MCF 10A (cell line): ENCODE measurements around the gene CCR5AS.

Experiments used
- BruUV-seq: library from RNA; stranded (reverse); fragments of 400-500 nt; replicated peaks from 2 replicates; lab custom pipeline; 2021; lab: Mats Ljungman, UMichigan
- CTCF ChIA-PET: fragments of 300-600 bp; sonication (Branson Sonifier 250); formaldehyde crosslinking; extraction: SDS; loops from one replicate; lab custom pipeline; 2021; ENCODE audit warnings: antibody characterized with exemption, inconsistent platforms; lab: Yijun Ruan, JAX
- POLR2A ChIA-PET: fragments of 300-600, 350-650 bp; sonication (Branson Sonifier 250); formaldehyde crosslinking; extraction: SDS; loops from one replicate; lab custom pipeline; 2020; ENCODE audit warnings: antibody characterized with exemption, inconsistent platforms; lab: Yijun Ruan, JAX
- DNase-seq: peaks from one replicate; pipeline ENCODE4 v3.0.0-alpha.2; 2018; ENCODE audit not compliant: unreplicated experiment
- H3K27ac Mint-ChIP-seq: one replicate; pipeline ENCODE4 v1.8.0; 2022; ENCODE audit warnings: mild to moderate bottlenecking, low read depth, mixed read lengths; ENCODE audit not compliant: unreplicated experiment
- H3K27me3 Mint-ChIP-seq: one replicate; pipeline ENCODE4 v1.8.0; 2022; ENCODE audit warnings: mixed read lengths; ENCODE audit not compliant: insufficient read depth, unreplicated experiment
- H3K36me3 Mint-ChIP-seq: one replicate; pipeline ENCODE4 v1.8.0; 2022; ENCODE audit warnings: mild to moderate bottlenecking, moderate library complexity, mixed read lengths; ENCODE audit not compliant: insufficient read depth, unreplicated experiment
- H3K4me1 Mint-ChIP-seq: one replicate; pipeline ENCODE4 v1.8.0; 2022; ENCODE audit warnings: mixed read lengths; ENCODE audit not compliant: insufficient read depth, unreplicated experiment
- H3K4me3 Mint-ChIP-seq: one replicate; pipeline ENCODE4 v1.8.0; 2022; ENCODE audit warnings: mild to moderate bottlenecking, moderate library complexity, mixed read lengths; ENCODE audit not compliant: unreplicated experiment
- H3K9me3 Mint-ChIP-seq: one replicate; pipeline ENCODE4 v1.8.0; 2022; ENCODE audit warnings: mixed read lengths; ENCODE audit not compliant: unreplicated experiment
- intact Hi-C: fragments of 100-400 bp; cut with micrococcal nuclease; formaldehyde crosslinking; loops from 2 replicates; pipeline ENCODE4 v1.14.1; 2022
- TF ChIP-seq, protein P1 (sequence below): fragments of 200-600 bp; IDR thresholded peaks from one replicate; pipeline ENCODE4 v1.8.0; 2022; ENCODE audit warnings: antibody characterized with exemption, mild to moderate bottlenecking; ENCODE audit not compliant: unreplicated experiment

Gene CCR5AS

DNA sequence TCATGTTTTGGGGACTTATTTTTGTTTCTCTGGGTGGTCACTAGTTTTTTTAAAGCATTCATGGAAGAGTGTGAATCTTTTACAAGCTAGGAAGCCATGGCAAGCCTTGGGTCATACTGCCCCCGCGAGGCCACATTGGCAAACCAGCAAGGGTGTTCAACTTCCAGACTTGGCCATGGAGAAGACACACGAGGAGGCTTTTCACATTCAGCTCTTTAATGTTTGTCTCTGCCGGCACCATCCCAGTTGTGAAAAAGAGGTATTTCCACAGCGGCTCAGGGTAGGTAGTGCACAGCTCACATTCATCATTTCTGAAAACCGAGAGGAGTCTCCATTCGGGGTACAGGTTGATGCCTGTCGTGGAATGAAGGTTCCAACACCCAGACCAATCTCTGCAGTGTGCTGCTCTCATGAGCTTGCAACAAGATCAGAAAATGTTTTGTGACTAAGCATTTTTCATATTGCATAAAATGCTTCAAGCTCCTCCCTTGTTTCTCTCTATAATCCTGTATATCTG, 28.4 kb downstream of the CCR5AS start:
- Mint-ChIP-seq H3K36me3 (no peaks in the 10 kb centered on the region), H3K27me3 (peaks cover 33% of the 10 kb centered on the region)

DNA sequence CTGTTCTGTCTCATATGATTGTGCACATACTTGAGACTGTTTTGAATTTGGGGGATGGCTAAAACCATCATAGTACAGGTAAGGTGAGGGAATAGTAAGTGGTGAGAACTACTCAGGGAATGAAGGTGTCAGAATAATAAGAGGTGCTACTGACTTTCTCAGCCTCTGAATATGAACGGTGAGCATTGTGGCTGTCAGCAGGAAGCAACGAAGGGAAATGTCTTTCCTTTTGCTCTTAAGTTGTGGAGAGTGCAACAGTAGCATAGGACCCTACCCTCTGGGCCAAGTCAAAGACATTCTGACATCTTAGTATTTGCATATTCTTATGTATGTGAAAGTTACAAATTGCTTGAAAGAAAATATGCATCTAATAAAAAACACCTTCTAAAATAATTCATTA, 31.1 kb downstream of the CCR5AS start:
- CTCF ChIA-PET = interaction anchor here (0.7 to 13.0 kb wide), 3 partner anchors 287 to 1225 kb away, joined by 3 to 202 read pairs (median 6); no protein-coding TSS in a partner anchor
- TF ChIP-seq, protein P1, sequence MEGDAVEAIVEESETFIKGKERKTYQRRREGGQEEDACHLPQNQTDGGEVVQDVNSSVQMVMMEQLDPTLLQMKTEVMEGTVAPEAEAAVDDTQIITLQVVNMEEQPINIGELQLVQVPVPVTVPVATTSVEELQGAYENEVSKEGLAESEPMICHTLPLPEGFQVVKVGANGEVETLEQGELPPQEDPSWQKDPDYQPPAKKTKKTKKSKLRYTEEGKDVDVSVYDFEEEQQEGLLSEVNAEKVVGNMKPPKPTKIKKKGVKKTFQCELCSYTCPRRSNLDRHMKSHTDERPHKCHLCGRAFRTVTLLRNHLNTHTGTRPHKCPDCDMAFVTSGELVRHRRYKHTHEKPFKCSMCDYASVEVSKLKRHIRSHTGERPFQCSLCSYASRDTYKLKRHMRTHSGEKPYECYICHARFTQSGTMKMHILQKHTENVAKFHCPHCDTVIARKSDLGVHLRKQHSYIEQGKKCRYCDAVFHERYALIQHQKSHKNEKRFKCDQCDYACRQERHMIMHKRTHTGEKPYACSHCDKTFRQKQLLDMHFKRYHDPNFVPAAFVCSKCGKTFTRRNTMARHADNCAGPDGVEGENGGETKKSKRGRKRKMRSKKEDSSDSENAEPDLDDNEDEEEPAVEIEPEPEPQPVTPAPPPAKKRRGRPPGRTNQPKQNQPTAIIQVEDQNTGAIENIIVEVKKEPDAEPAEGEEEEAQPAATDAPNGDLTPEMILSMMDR = no peak
- Mint-ChIP-seq H3K9me3 (no peaks in the 10 kb centered on the region), H3K27me3 (peaks cover 43% of the 10 kb centered on the region), H3K36me3 (no peaks in the 10 kb centered on the region), H3K27ac (no peak overlapping the region), H3K4me1 (peaks cover 11% of the 10 kb centered on the region), H3K4me3 (no peak overlapping the region)
- POLR2A ChIA-PET = no interaction called here
- BruUV-seq = no TSS peak
- DNase-seq = no peak
- intact Hi-C loops = loop anchor here (10.0 kb wide), 1 partner anchor 611 kb away; no protein-coding TSS in a partner anchor

More for the DNA sequence above, 28.4 kb downstream of the CCR5AS start:
- BruUV-seq = no TSS peak
- H3K4me3 Mint-ChIP-seq = no peak overlapping the region
- H3K9me3 Mint-ChIP-seq = no peaks in the 10 kb centered on the region
- TF ChIP-seq, protein P1 = peak; percentile 73
- DNase-seq = peak; percentile 73
- intact Hi-C loops = loop anchor here (2.0 to 10.0 kb wide), 3 partner anchors 44 to 614 kb away; no protein-coding TSS in a partner anchor
- H3K4me1 Mint-ChIP-seq = peaks cover 16% of the 10 kb centered on the region
- POLR2A ChIA-PET = interaction anchor here (0.5 to 1.8 kb wide), 7 partner anchors 8 to 440 kb away, joined by 3 to 6 read pairs (median 4); no protein-coding TSS in a partner anchor
- CTCF ChIA-PET = interaction anchor here (0.5 to 13.0 kb wide), 41 partner anchors 9 to 936 kb away, joined by 3 to 202 read pairs (median 4); partner anchors contain the start of gene CXCR6
- H3K27ac Mint-ChIP-seq = peak overlapping the region; percentile 4

DNA sequence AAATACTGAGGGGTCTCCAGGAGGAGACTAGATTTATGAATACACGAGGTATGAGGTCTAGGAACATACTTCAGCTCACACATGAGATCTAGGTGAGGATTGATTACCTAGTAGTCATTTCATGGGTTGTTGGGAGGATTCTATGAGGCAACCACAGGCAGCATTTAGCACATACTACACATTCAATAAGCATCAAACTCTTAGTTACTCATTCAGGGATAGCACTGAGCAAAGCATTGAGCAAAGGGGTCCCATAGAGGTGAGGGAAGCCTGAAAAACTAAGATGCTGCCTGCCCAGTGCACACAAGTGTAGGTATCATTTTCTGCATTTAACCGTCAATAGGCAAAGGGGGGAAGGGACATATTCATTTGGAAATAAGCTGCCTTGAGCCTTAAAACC, 31.6 kb downstream of the CCR5AS start:
- POLR2A ChIA-PET = interaction anchor here (0.6 kb wide), 1 partner anchor 11 kb away, joined by 3 read pairs; no protein-coding TSS in a partner anchor

DNA sequence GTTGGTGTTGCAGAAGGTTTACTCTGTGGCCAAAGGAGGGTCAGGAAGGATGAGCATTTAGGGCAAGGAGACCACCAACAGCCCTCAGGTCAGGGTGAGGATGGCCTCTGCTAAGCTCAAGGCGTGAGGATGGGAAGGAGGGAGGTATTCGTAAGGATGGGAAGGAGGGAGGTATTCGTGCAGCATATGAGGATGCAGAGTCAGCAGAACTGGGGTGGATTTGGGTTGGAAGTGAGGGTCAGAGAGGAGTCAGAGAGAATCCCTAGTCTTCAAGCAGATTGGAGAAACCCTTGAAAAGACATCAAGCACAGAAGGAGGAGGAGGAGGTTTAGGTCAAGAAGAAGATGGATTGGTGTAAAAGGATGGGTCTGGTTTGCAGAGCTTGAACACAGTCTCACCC, 32.1 kb downstream of the CCR5AS start:
- Mint-ChIP-seq H3K4me1 (peaks cover 6% of the 10 kb centered on the region), H3K9me3 (no peaks in the 10 kb centered on the region), H3K36me3 (no peaks in the 10 kb centered on the region), H3K4me3 (no peak overlapping the region), H3K27me3 (peaks cover 43% of the 10 kb centered on the region), H3K27ac (no peak overlapping the region)
- intact Hi-C loops = loop anchor here (5.0 to 10.0 kb wide), 2 partner anchors 82 to 610 kb away; no protein-coding TSS in a partner anchor
- CTCF ChIA-PET = interaction anchor here (0.5 to 13.0 kb wide), 7 partner anchors 21 to 294 kb away, joined by 3 to 202 read pairs (median 4); no protein-coding TSS in a partner anchor
- POLR2A ChIA-PET = interaction anchor here (0.6 kb wide), 1 partner anchor 12 kb away, joined by 3 read pairs; no protein-coding TSS in a partner anchor
- BruUV-seq = no TSS peak
- DNase-seq = no peak
- TF ChIP-seq, protein P1 = no peak

More for the DNA sequence above, 31.6 kb downstream of the CCR5AS start:
- Mint-ChIP-seq H3K27me3 (peaks cover 43% of the 10 kb centered on the region), H3K36me3 (no peaks in the 10 kb centered on the region), H3K9me3 (no peaks in the 10 kb centered on the region), H3K27ac (no peak overlapping the region), H3K4me3 (no peak overlapping the region), H3K4me1 (peaks cover 6% of the 10 kb centered on the region)
- DNase-seq = no peak
- CTCF ChIA-PET = interaction anchor here (0.7 to 13.0 kb wide), 5 partner anchors 96 to 295 kb away, joined by 3 to 202 read pairs (median 6); no protein-coding TSS in a partner anchor
- intact Hi-C loops = loop anchor here (10.0 kb wide), 1 partner anchor 610 kb away; no protein-coding TSS in a partner anchor
- no TSS peak for BruUV-seq
- TF ChIP-seq, protein P1 = no peak
